ENCODE data around the gene FEV.

FEV gene

GRCh38 chr2:218985021-218985324 is at the start of gene FEV:
FEV (minus strand) TSS chr2:218985184; CDS start chr2:218985075, 109 bp downstream.
- peak within 1 kb of the TSS; percentile 30 for H3K4me3 ChIP-seq (ENCODE audit: low read depth, low read length)
- H3K9me3 ChIP-seq (ENCODE audit: control insufficient read depth, insufficient read depth, low read length), result no peaks in the 10 kb centered on the region
- peaks cover 3% of the 10 kb centered on the region for H3K4me1 ChIP-seq (ENCODE audit: control insufficient read depth, insufficient read depth, low read length)
- H3K36me3 ChIP-seq (ENCODE audit: control insufficient read depth, insufficient read depth, low read length), result no peaks in the 10 kb centered on the region
- no peak within 1 kb of the TSS for H3K9ac ChIP-seq (ENCODE audit: low read depth, low read length)
- peaks cover 90% of the 10 kb centered on the region for H3K27me3 ChIP-seq (ENCODE audit: control insufficient read depth, insufficient read depth, low read length)

GRCh38 chr2:219032051-219032745 is 47.2 kb upstream of the FEV start:
- Histone ChIP-seq H3K36me3 (ENCODE audit: control insufficient read depth, insufficient read depth, low read length) (no peaks in the 10 kb centered on the region), H3K27me3 (ENCODE audit: control insufficient read depth, insufficient read depth, low read length) (peaks cover 3% of the 10 kb centered on the region), H3K4me3 (ENCODE audit: low read depth, low read length) (no peak overlapping the region), H3K9me3 (ENCODE audit: control insufficient read depth, insufficient read depth, low read length) (no peaks in the 10 kb centered on the region), H3K9ac (ENCODE audit: low read depth, low read length) (no peak overlapping the region), H3K4me1 (ENCODE audit: control insufficient read depth, insufficient read depth, low read length) (no peaks in the 10 kb centered on the region)

GRCh38 chr2:219031005-219031738 is 46.2 kb upstream of the FEV start:
- Histone ChIP-seq H3K9ac (ENCODE audit: low read depth, low read length) (no peak overlapping the region), H3K27me3 (ENCODE audit: control insufficient read depth, insufficient read depth, low read length) (peaks cover 3% of the 10 kb centered on the region), H3K9me3 (ENCODE audit: control insufficient read depth, insufficient read depth, low read length) (no peaks in the 10 kb centered on the region), H3K36me3 (ENCODE audit: control insufficient read depth, insufficient read depth, low read length) (no peaks in the 10 kb centered on the region), H3K4me1 (ENCODE audit: control insufficient read depth, insufficient read depth, low read length) (no peaks in the 10 kb centered on the region), H3K4me3 (ENCODE audit: low read depth, low read length) (no peak overlapping the region)

- Histone ChIP-seq H3K4me3 (ENCODE audit: low read depth, low read length) (no peak overlapping the region), H3K36me3 (ENCODE audit: control insufficient read depth, insufficient read depth, low read length) (no peaks in the 10 kb centered on the region), H3K27me3 (ENCODE audit: control insufficient read depth, insufficient read depth, low read length) (peaks cover 3% of the 10 kb centered on the region), H3K9me3 (ENCODE audit: control insufficient read depth, insufficient read depth, low read length) (no peaks in the 10 kb centered on the region), H3K4me1 (ENCODE audit: control insufficient read depth, insufficient read depth, low read length) (no peaks in the 10 kb centered on the region), H3K9ac (ENCODE audit: low read depth, low read length) (no peak overlapping the region)
Measured at GRCh38 chr2:219030177-219030940, 45.4 kb upstream of the FEV start.

GRCh38 chr2:219029829-219030165 is 44.8 kb upstream of the FEV start:
- Histone ChIP-seq H3K27me3 (ENCODE audit: control insufficient read depth, insufficient read depth, low read length) (peaks cover 3% of the 10 kb centered on the region), H3K9ac (ENCODE audit: low read depth, low read length) (no peak overlapping the region), H3K4me1 (ENCODE audit: control insufficient read depth, insufficient read depth, low read length) (no peaks in the 10 kb centered on the region), H3K36me3 (ENCODE audit: control insufficient read depth, insufficient read depth, low read length) (no peaks in the 10 kb centered on the region), H3K4me3 (ENCODE audit: low read depth, low read length) (no peak overlapping the region), H3K9me3 (ENCODE audit: control insufficient read depth, insufficient read depth, low read length) (no peaks in the 10 kb centered on the region)

GRCh38 chr2:219028996-219029828 is 44.2 kb upstream of the FEV start:
- H3K9me3 ChIP-seq (ENCODE audit: control insufficient read depth, insufficient read depth, low read length), result no peaks in the 10 kb centered on the region
- no peaks in the 10 kb centered on the region for H3K4me1 ChIP-seq (ENCODE audit: control insufficient read depth, insufficient read depth, low read length)
- no peaks in the 10 kb centered on the region for H3K36me3 ChIP-seq (ENCODE audit: control insufficient read depth, insufficient read depth, low read length)
- no peak overlapping the region for H3K4me3 ChIP-seq (ENCODE audit: low read depth, low read length)
- H3K27me3 ChIP-seq (ENCODE audit: control insufficient read depth, insufficient read depth, low read length), result peaks cover 3% of the 10 kb centered on the region
- H3K9ac ChIP-seq (ENCODE audit: low read depth, low read length), result no peak overlapping the region

GRCh38 chr2:219028141-219028540 is 43.2 kb upstream of the FEV start:
- H3K27me3 ChIP-seq (ENCODE audit: control insufficient read depth, insufficient read depth, low read length), result no peaks in the 10 kb centered on the region
- no peaks in the 10 kb centered on the region for H3K4me1 ChIP-seq (ENCODE audit: control insufficient read depth, insufficient read depth, low read length)
- H3K36me3 ChIP-seq (ENCODE audit: control insufficient read depth, insufficient read depth, low read length), result no peaks in the 10 kb centered on the region
- no peak overlapping the region for H3K9ac ChIP-seq (ENCODE audit: low read depth, low read length)
- no peak overlapping the region for H3K4me3 ChIP-seq (ENCODE audit: low read depth, low read length)
- H3K9me3 ChIP-seq (ENCODE audit: control insufficient read depth, insufficient read depth, low read length), result no peaks in the 10 kb centered on the region

- H3K4me1 ChIP-seq (ENCODE audit: control insufficient read depth, insufficient read depth, low read length), result no peaks in the 10 kb centered on the region
- H3K27me3 ChIP-seq (ENCODE audit: control insufficient read depth, insufficient read depth, low read length), result no peaks in the 10 kb centered on the region
- no peak overlapping the region for H3K9ac ChIP-seq (ENCODE audit: low read depth, low read length)
- no peak overlapping the region for H3K4me3 ChIP-seq (ENCODE audit: low read depth, low read length)
- H3K36me3 ChIP-seq (ENCODE audit: control insufficient read depth, insufficient read depth, low read length), result no peaks in the 10 kb centered on the region
- no peaks in the 10 kb centered on the region for H3K9me3 ChIP-seq (ENCODE audit: control insufficient read depth, insufficient read depth, low read length)
Measured at GRCh38 chr2:219027511-219028055, 42.6 kb upstream of the FEV start.

- Histone ChIP-seq H3K9me3 (ENCODE audit: control insufficient read depth, insufficient read depth, low read length) (no peaks in the 10 kb centered on the region), H3K36me3 (ENCODE audit: control insufficient read depth, insufficient read depth, low read length) (no peaks in the 10 kb centered on the region), H3K27me3 (ENCODE audit: control insufficient read depth, insufficient read depth, low read length) (no peaks in the 10 kb centered on the region), H3K4me1 (ENCODE audit: control insufficient read depth, insufficient read depth, low read length) (no peaks in the 10 kb centered on the region), H3K9ac (ENCODE audit: low read depth, low read length) (no peak overlapping the region), H3K4me3 (ENCODE audit: low read depth, low read length) (no peak overlapping the region)
Measured at GRCh38 chr2:219026946-219027345, 42.0 kb upstream of the FEV start.

- H3K4me1 ChIP-seq (ENCODE audit: control insufficient read depth, insufficient read depth, low read length), result no peaks in the 10 kb centered on the region
- H3K9me3 ChIP-seq (ENCODE audit: control insufficient read depth, insufficient read depth, low read length), result no peaks in the 10 kb centered on the region
- no peak overlapping the region for H3K4me3 ChIP-seq (ENCODE audit: low read depth, low read length)
- H3K27me3 ChIP-seq (ENCODE audit: control insufficient read depth, insufficient read depth, low read length), result no peaks in the 10 kb centered on the region
- H3K36me3 ChIP-seq (ENCODE audit: control insufficient read depth, insufficient read depth, low read length), result no peaks in the 10 kb centered on the region
- H3K9ac ChIP-seq (ENCODE audit: low read depth, low read length), result no peak overlapping the region
Measured at GRCh38 chr2:219025637-219026585, 40.9 kb upstream of the FEV start.

Measured in iPS-15b (cell line).